Hepatocyte (in vitro differentiated cells): ENCODE data around the gene FERMT1. TPM values are rescaled to one million over a fixed set of nuclear protein-coding genes. Genes with fewer than 3 reads are reported as not detected.

ENCODE experiments used
- DNase-seq: peaks from one replicate; pipeline ENCODE4 v3.0.0-alpha.2; 2016; ENCODE audit warnings: low spot score
- H2AFZ ChIP-seq: fragments of 200-600 bp; sonication (generic); 2 replicates; pipeline ENCODE4 v1.6.0; 2016; ENCODE audit warnings: antibody characterized with exemption, mild to moderate bottlenecking
- H3K27ac ChIP-seq: fragments of 200-600 bp; sonication (generic); 2 replicates; pipeline ENCODE4 v1.5.1; 2016; ENCODE audit warnings: mild to moderate bottlenecking
- H3K27me3 ChIP-seq: fragments of 200-600 bp; sonication (generic); 2 replicates; pipeline ENCODE4 v1.6.1; 2016
- H3K36me3 ChIP-seq: fragments of 200-600 bp; sonication (generic); replicated peaks from 2 replicates; pipeline ENCODE4 v1.5.1; 2016; ENCODE audit warnings: low read depth; ENCODE audit not compliant: insufficient read depth
- H3K4me1 ChIP-seq: fragments of 200-600 bp; sonication (generic); 2 replicates; pipeline ENCODE4 v1.5.1; 2016; ENCODE audit warnings: mild to moderate bottlenecking, moderate library complexity; ENCODE audit not compliant: insufficient read depth
- H3K4me2 ChIP-seq: fragments of 200-600 bp; sonication (generic); 2 replicates; pipeline ENCODE4 v1.6.0; 2016
- H3K4me3 ChIP-seq: fragments of 200-600 bp; sonication (generic); 2 replicates; pipeline ENCODE4 v1.5.1; 2016; ENCODE audit warnings: mild to moderate bottlenecking
- H3K79me2 ChIP-seq: fragments of 200-600 bp; sonication (generic); 2 replicates; pipeline ENCODE4 v1.6.0; 2017; ENCODE audit warnings: mild to moderate bottlenecking
- H3K9me2 ChIP-seq: fragments of 200-600 bp; sonication (generic); replicated peaks from 2 replicates; pipeline ENCODE4 v1.6.0; 2017; ENCODE audit warnings: mild to moderate bottlenecking; ENCODE audit not compliant: insufficient read depth
- H3K9me3 ChIP-seq: fragments of 200-600 bp; sonication (generic); 2 replicates; pipeline ENCODE4 v1.5.1; 2016; ENCODE audit warnings: low read depth, mild to moderate bottlenecking
- H4K20me1 ChIP-seq: fragments of 200-600 bp; sonication (generic); 2 replicates; pipeline ENCODE4 v1.6.0; 2016; ENCODE audit warnings: mild to moderate bottlenecking; ENCODE audit not compliant: insufficient read depth, poor library complexity, severe bottlenecking
- CTCF ChIP-seq: fragments of 200-600 bp; sonication (generic); IDR thresholded peaks from 2 replicates; pipeline ENCODE4 v1.5.1; 2016; ENCODE audit warnings: antibody characterized with exemption, mild to moderate bottlenecking; ENCODE audit not compliant: poor library complexity
- EZH2 ChIP-seq: fragments of 200-600 bp; sonication (generic); IDR thresholded peaks from 2 replicates; pipeline ENCODE4 v1.6.1; 2016; ENCODE audit warnings: antibody characterized with exemption, mild to moderate bottlenecking, borderline replicate concordance
- EZH2phosphoT487 ChIP-seq: fragments of 200-600 bp; sonication (generic); IDR thresholded peaks from one replicate; pipeline ENCODE4 v1.6.1; 2018; ENCODE audit warnings: antibody characterized with exemption, mild to moderate bottlenecking, low read depth, moderate library complexity; ENCODE audit not compliant: unreplicated experiment, severe bottlenecking
- WGBS: methylation state at CpG from one replicate; pipeline ENCODE4 v1.1.6; 2016; ENCODE audit warnings: low lambda C conversion rate; ENCODE audit errors: missing lambda C conversion rate; 5-methylcytosine and 5-hydroxymethylcytosine counted together
- polyA plus RNA-seq: library from polyadenylated mRNA; unstranded; fragments of >200 nt; fragmentation: Nextera tagmentation; extraction: Ambion mirVana; gene quantifications from 2 replicates; pipeline ENCODE4 v1.2.1, GENCODE V29; 2016
- total RNA-seq: library from RNA; depleted of rRNA; stranded (reverse); fragments of >200 nt; gene quantifications from 2 replicates; pipeline ENCODE4 v1.2.3, GENCODE V29; 2014

Gene FERMT1
- total and polyA plus RNA-seq, 2 experiments from 2014 or later = 3.4 to 13.9 TPM

- no peak for DNase-seq
- TF ChIP-seq CTCF (no peak), EZH2phosphoT487 (no peak), EZH2 (no peak)
- WGBS = 90% methylated on average over 1 of the region's 1 CpG
Measured at GRCh38 chr20:6046432-6046831, 76.4 kb downstream of the FERMT1 start.

GRCh38 chr20:6045566-6045965 lies 77.3 kb downstream of the FERMT1 start:
- Histone ChIP-seq H3K27me3 (no peaks in the 10 kb centered on the region), H3K4me2 (no peak overlapping the region), H3K27ac (no peak overlapping the region), H3K79me2 (no peaks in the 10 kb centered on the region), H2AFZ (no peak overlapping the region), H3K4me3 (no peak overlapping the region), H3K9me2 (no peaks in the 10 kb centered on the region), H3K4me1 (no peaks in the 10 kb centered on the region), H4K20me1 (no peaks in the 10 kb centered on the region), H3K9me3 (no peaks in the 10 kb centered on the region), H3K36me3 (no peaks in the 10 kb centered on the region)
- no peak for TF ChIP-seq EZH2phosphoT487
- no peak for TF ChIP-seq EZH2
- no peak for TF ChIP-seq CTCF
- no peak for DNase-seq

More at GRCh38 chr20:6046432-6046831, 76.4 kb downstream of the FERMT1 start:
- Histone ChIP-seq H3K4me2 (no peak overlapping the region), H3K4me1 (no peaks in the 10 kb centered on the region), H3K27me3 (no peaks in the 10 kb centered on the region), H3K79me2 (no peaks in the 10 kb centered on the region), H4K20me1 (no peaks in the 10 kb centered on the region), H3K9me2 (no peaks in the 10 kb centered on the region), H3K27ac (no peak overlapping the region), H3K36me3 (no peaks in the 10 kb centered on the region), H3K9me3 (no peaks in the 10 kb centered on the region), H2AFZ (no peak overlapping the region), H3K4me3 (no peak overlapping the region)

- Histone ChIP-seq H3K36me3 (no peaks in the 10 kb centered on the region), H3K4me1 (no peaks in the 10 kb centered on the region), H2AFZ (no peak overlapping the region), H3K27ac (no peak overlapping the region), H4K20me1 (no peaks in the 10 kb centered on the region), H3K4me2 (no peak overlapping the region), H3K27me3 (no peaks in the 10 kb centered on the region), H3K9me3 (no peaks in the 10 kb centered on the region), H3K4me3 (no peak overlapping the region), H3K9me2 (no peaks in the 10 kb centered on the region), H3K79me2 (no peaks in the 10 kb centered on the region)
- 77% methylated on average over 2 of the region's 2 CpGs for whole genome bisulfite sequencing
- no peak for TF ChIP-seq CTCF
- TF ChIP-seq EZH2phosphoT487 = no peak
- TF ChIP-seq EZH2 = no peak
- no peak for DNase-seq
Measured at GRCh38 chr20:6044115-6044514, 78.7 kb downstream of the FERMT1 start.

GRCh38 chr20:6041808-6042265 lies 81.0 kb downstream of the FERMT1 start:
- TF ChIP-seq EZH2 (no peak), EZH2phosphoT487 (no peak), CTCF (no peak)
- Histone ChIP-seq H3K9me2 (no peaks in the 10 kb centered on the region), H3K36me3 (no peaks in the 10 kb centered on the region), H3K79me2 (no peaks in the 10 kb centered on the region), H3K4me3 (no peak overlapping the region), H4K20me1 (no peaks in the 10 kb centered on the region), H3K4me1 (no peaks in the 10 kb centered on the region), H3K9me3 (no peaks in the 10 kb centered on the region), H3K27me3 (no peaks in the 10 kb centered on the region), H3K4me2 (no peak overlapping the region), H3K27ac (no peak overlapping the region), H2AFZ (no peak overlapping the region)
- no peak for DNase-seq
- 99% methylated on average over 25 of the region's 26 CpGs for WGBS
